WTC11 (cell line): ENCODE measurements around the gene MTFP1. TPM values are rescaled to one million over a fixed set of nuclear protein-coding genes. Genes with fewer than 3 reads are reported as not detected.

Source experiments
- ATAC-seq: fragments of 200-7000 bp; cut with Tn5 transposase; 2 replicates; pipeline ENCODE4 v1.10.0; 2021; ENCODE audit warnings: mild to moderate bottlenecking, moderate library complexity
- CTCF ChIA-PET: fragments of 300-600 bp; sonication (Branson Sonifier 250); formaldehyde crosslinking; loops from one replicate; lab custom pipeline; 2021; ENCODE audit warnings: antibody characterized with exemption; lab: Charles Lee
- POLR2A ChIA-PET: fragments of 350-600 bp; sonication (Branson Sonifier 250); formaldehyde crosslinking; loops from one replicate; lab custom pipeline; 2021; ENCODE audit warnings: antibody characterized with exemption; lab: Charles Lee
- DNase-seq: peaks from one replicate; pipeline ENCODE4 v3.0.0; 2021; ENCODE audit warnings: low spot score
- H3K27ac Mint-ChIP-seq: 2 replicates; pipeline ENCODE4 v1.8.0; 2021; ENCODE audit warnings: mixed read lengths
- H3K27me3 Mint-ChIP-seq: 2 replicates; pipeline ENCODE4 v1.8.0; 2021; ENCODE audit warnings: low read depth, mild to moderate bottlenecking, moderate library complexity, mixed read lengths
- H3K36me3 Mint-ChIP-seq: 2 replicates; pipeline ENCODE4 v1.8.0; 2021; ENCODE audit warnings: mixed read lengths
- H3K4me1 Mint-ChIP-seq: 2 replicates; pipeline ENCODE4 v1.8.0; 2022; ENCODE audit warnings: mixed read lengths
- H3K4me3 Mint-ChIP-seq: 2 replicates; pipeline ENCODE4 v1.8.0; 2021; ENCODE audit warnings: mild to moderate bottlenecking, moderate library complexity, mixed read lengths
- H3K9me3 Mint-ChIP-seq: 2 replicates; pipeline ENCODE4 v1.8.0; 2021; ENCODE audit warnings: mixed read lengths
- ELF4 ChIP-seq: sonication (generic); formaldehyde crosslinking; IDR thresholded peaks from 2 replicates; pipeline ENCODE4 v1.8.1; 2022; ENCODE audit warnings: low read depth, mild to moderate bottlenecking, moderate library complexity, missing genetic modification reagents
- ESRRA ChIP-seq: sonication (generic); formaldehyde crosslinking; IDR thresholded peaks from 2 replicates; pipeline ENCODE4 v1.8.1; 2022; ENCODE audit warnings: mild to moderate bottlenecking, missing genetic modification reagents, borderline replicate concordance
- ETV6 ChIP-seq: sonication (generic); formaldehyde crosslinking; IDR thresholded peaks from 2 replicates; pipeline ENCODE4 v1.8.1; 2022; ENCODE audit warnings: mild to moderate bottlenecking, missing genetic modification reagents
- FOXP4 ChIP-seq: sonication (generic); formaldehyde crosslinking; IDR thresholded peaks from 2 replicates; pipeline ENCODE4 v1.8.0; 2022; ENCODE audit warnings: mild to moderate bottlenecking, missing genetic modification reagents
- HMGA2 ChIP-seq: fragments of 250-450 bp; sonication (Bioruptor Pico); IDR thresholded peaks from 2 replicates; pipeline ENCODE4 v1.4.0; 2021; ENCODE audit warnings: mild to moderate bottlenecking, moderate library complexity
- IRF1 ChIP-seq: sonication (generic); formaldehyde crosslinking; IDR thresholded peaks from 2 replicates; pipeline ENCODE4 v1.8.0; 2023; ENCODE audit warnings: missing genetic modification reagents
- JAZF1 ChIP-seq: fragments of 250-450 bp; sonication (Bioruptor Pico); IDR thresholded peaks from 2 replicates; pipeline ENCODE4 v1.9.0; 2021; ENCODE audit warnings: moderate library complexity, mild to moderate bottlenecking, inconsistent platforms
- JUN ChIP-seq: sonication (generic); formaldehyde crosslinking; IDR thresholded peaks from 2 replicates; pipeline ENCODE4 v1.8.0; 2023; ENCODE audit warnings: mild to moderate bottlenecking, missing genetic modification reagents
- NR2C2 ChIP-seq: sonication (generic); formaldehyde crosslinking; IDR thresholded peaks from 2 replicates; pipeline ENCODE4 v1.8.0; 2022; ENCODE audit warnings: mild to moderate bottlenecking, missing genetic modification reagents
- SMAD3 ChIP-seq: sonication (generic); formaldehyde crosslinking; IDR thresholded peaks from 2 replicates; pipeline ENCODE4 v1.8.0; 2022; ENCODE audit warnings: missing genetic modification reagents, mild to moderate bottlenecking, borderline replicate concordance
- SP1 ChIP-seq: sonication (generic); formaldehyde crosslinking; conservative IDR thresholded peaks from 2 replicates; pipeline ENCODE4 v1.8.1; 2022; ENCODE audit warnings: missing genetic modification reagents
- TP53 ChIP-seq: sonication (generic); formaldehyde crosslinking; IDR thresholded peaks from 2 replicates; pipeline ENCODE4 v1.8.1; 2023; ENCODE audit warnings: mild to moderate bottlenecking, missing genetic modification reagents
- USF2 ChIP-seq: sonication (generic); formaldehyde crosslinking; IDR thresholded peaks from 2 replicates; pipeline ENCODE4 v1.8.1; 2023; ENCODE audit warnings: mild to moderate bottlenecking, missing genetic modification reagents, moderate library complexity
- ZNF396 ChIP-seq: fragments of 250-450 bp; sonication (Bioruptor Pico); IDR thresholded peaks from 2 replicates; pipeline ENCODE4 v1.8.0; 2021; ENCODE audit warnings: mild to moderate bottlenecking, moderate library complexity, borderline replicate concordance
- ZNF416 ChIP-seq: fragments of 250-450 bp; sonication (Bioruptor Pico); IDR thresholded peaks from 2 replicates; pipeline ENCODE4 v1.9.0; 2021; ENCODE audit warnings: mild to moderate bottlenecking, inconsistent platforms
- ZNF512 ChIP-seq: sonication (generic); formaldehyde crosslinking; IDR thresholded peaks from 2 replicates; pipeline ENCODE4 v1.8.1; 2022; ENCODE audit warnings: missing genetic modification reagents, borderline replicate concordance
- ZNF532 ChIP-seq: fragments of 250-450 bp; sonication (Bioruptor Pico); IDR thresholded peaks from 2 replicates; pipeline ENCODE4 v1.9.0; 2021; ENCODE audit warnings: mild to moderate bottlenecking, borderline replicate concordance
- total RNA-seq: library from RNA; stranded (reverse); gene quantifications from 3 replicates; pipeline ENCODE4 v1.2.3, GENCODE V29; 2021
- TF ChIP-seq, protein P1 (sequence below): fragments of 250-450 bp; sonication (Bioruptor Pico); IDR thresholded peaks from 2 replicates; pipeline ENCODE4 v1.9.0; 2021; ENCODE audit warnings: mild to moderate bottlenecking
- TF ChIP-seq, protein P2 (sequence below): fragments of 250-450 bp; sonication (Bioruptor Pico); IDR thresholded peaks from 2 replicates; pipeline ENCODE4 v2.1.2; 2022; ENCODE audit warnings: mild to moderate bottlenecking, moderate library complexity

Gene MTFP1
- total RNA-seq, 1 experiment from 2014 or later, result 75.0 TPM

DNA sequence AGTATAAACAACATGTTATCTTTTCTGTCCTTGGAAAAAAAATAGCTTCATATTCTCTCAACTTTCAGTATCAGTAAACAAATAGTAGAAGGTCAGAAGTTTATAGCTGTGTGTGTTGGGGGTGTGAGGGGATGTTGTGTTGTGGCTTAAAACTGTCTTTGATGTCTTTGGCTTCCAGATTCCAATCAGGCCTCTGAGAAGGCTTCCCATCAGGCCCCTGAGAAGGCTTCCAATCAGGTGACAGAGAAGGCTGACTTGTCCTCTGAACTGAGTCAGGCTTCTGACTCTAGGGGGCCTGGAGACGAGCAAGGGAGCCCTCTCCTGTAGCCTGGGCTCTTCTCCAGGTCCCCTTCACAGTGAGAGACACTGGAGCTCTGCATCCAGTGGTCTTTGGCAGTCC, 9.3 kb downstream of the MTFP1 start:
- no peak for ATAC-seq
- Mint-ChIP-seq H3K36me3 (peaks cover 12% of the 10 kb centered on the region), H3K27me3 (peaks cover 21% of the 10 kb centered on the region), H3K9me3 (peaks cover 29% of the 10 kb centered on the region), H3K4me3 (no peak overlapping the region), H3K4me1 (peaks cover 14% of the 10 kb centered on the region), H3K27ac (no peak overlapping the region)
- DNase-seq, result no peak
- ChIA-PET POLR2A (no interaction called here), CTCF (interaction anchor here (1.1 to 2.6 kb wide), 2 partner anchors 10 to 11 kb away, joined by 3 to 11 read pairs; no protein-coding TSS in a partner anchor)
- TF ChIP-seq, protein P1, sequence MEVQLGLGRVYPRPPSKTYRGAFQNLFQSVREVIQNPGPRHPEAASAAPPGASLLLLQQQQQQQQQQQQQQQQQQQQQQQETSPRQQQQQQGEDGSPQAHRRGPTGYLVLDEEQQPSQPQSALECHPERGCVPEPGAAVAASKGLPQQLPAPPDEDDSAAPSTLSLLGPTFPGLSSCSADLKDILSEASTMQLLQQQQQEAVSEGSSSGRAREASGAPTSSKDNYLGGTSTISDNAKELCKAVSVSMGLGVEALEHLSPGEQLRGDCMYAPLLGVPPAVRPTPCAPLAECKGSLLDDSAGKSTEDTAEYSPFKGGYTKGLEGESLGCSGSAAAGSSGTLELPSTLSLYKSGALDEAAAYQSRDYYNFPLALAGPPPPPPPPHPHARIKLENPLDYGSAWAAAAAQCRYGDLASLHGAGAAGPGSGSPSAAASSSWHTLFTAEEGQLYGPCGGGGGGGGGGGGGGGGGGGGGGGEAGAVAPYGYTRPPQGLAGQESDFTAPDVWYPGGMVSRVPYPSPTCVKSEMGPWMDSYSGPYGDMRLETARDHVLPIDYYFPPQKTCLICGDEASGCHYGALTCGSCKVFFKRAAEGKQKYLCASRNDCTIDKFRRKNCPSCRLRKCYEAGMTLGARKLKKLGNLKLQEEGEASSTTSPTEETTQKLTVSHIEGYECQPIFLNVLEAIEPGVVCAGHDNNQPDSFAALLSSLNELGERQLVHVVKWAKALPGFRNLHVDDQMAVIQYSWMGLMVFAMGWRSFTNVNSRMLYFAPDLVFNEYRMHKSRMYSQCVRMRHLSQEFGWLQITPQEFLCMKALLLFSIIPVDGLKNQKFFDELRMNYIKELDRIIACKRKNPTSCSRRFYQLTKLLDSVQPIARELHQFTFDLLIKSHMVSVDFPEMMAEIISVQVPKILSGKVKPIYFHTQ (CRISPR knock-in tag), result no peak
- TF ChIP-seq ESRRA (CRISPR knock-in tag), result no peak

DNA sequence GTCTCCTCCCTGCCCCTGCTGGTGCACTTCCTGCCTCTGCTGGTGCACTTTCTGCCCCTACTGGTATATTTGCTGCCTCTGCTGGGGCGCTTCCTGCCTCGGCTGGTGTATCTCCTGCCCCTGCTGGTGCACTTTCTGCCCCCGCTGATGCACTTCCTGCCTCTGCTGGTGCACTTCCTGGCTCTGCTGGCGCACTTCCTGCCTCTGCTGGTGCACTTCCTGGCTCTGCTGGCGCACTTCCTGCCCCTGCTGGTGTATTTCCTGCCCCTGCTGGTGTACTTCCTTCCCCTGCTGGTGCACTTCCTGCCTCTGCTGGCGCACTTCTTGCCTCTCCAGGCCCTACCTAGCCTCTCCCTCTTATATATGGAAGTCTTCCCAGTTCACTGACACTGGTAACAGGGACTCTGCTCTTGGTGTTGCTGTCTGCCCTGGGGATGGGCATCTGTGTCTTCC, 10.1 kb downstream of the MTFP1 start:
- POLR2A ChIA-PET, result no interaction called here

More for the DNA sequence above, 10.1 kb downstream of the MTFP1 start:
- peaks cover 12% of the 10 kb centered on the region for H3K36me3 Mint-ChIP-seq
- TF ChIP-seq ZNF532 (CRISPR knock-in tag) (no peak), ZNF396 (CRISPR knock-in tag) (no peak), USF2 (CRISPR knock-in tag) (no peak), FOXP4 (CRISPR knock-in tag) (0 out of 2 replicates have a peak, but pooled peaks have one; percentile 52), ZNF512 (CRISPR knock-in tag) (no peak), JAZF1 (CRISPR knock-in tag) (no peak), SP1 (no peak), IRF1 (CRISPR knock-in tag) (no peak), ZNF416 (no peak), HMGA2 (no peak), ETV6 (peak; percentile 100), SMAD3 (CRISPR knock-in tag) (no peak), TP53 (CRISPR knock-in tag) (no peak), NR2C2 (CRISPR knock-in tag) (no peak), ELF4 (CRISPR knock-in tag) (no peak), JUN (CRISPR knock-in tag) (no peak)
- TF ChIP-seq, protein P2, sequence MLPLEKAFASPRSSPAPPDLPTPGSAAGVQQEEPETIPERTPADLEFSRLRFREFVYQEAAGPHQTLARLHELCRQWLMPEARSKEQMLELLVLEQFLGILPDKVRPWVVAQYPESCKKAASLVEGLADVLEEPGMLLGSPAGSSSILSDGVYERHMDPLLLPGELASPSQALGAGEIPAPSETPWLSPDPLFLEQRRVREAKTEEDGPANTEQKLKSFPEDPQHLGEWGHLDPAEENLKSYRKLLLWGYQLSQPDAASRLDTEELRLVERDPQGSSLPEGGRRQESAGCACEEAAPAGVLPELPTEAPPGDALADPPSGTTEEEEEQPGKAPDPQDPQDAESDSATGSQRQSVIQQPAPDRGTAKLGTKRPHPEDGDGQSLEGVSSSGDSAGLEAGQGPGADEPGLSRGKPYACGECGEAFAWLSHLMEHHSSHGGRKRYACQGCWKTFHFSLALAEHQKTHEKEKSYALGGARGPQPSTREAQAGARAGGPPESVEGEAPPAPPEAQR (CRISPR knock-in tag), result no peak
- no peak; the same call in 1 of the 2 replicates for ATAC-seq
- no peak for DNase-seq
- no peak overlapping the region for H3K4me3 Mint-ChIP-seq
- peaks cover 29% of the 10 kb centered on the region for H3K9me3 Mint-ChIP-seq
- CTCF ChIA-PET, result interaction anchor here (1.9 to 2.6 kb wide), 2 partner anchors 9 to 10 kb away, joined by 9 to 11 read pairs; no protein-coding TSS in a partner anchor
- H3K27me3 Mint-ChIP-seq, result peaks cover 21% of the 10 kb centered on the region
- H3K27ac Mint-ChIP-seq, result no peak overlapping the region
- peaks cover 9% of the 10 kb centered on the region for H3K4me1 Mint-ChIP-seq
